ENCODE measurements around the gene MAP7D3.
"Not testable (repeated sequence)": the region's sequence is repeated elsewhere in the genome, so short reads cannot be mapped to it uniquely, and the experiment has no call there.

MAP7D3 gene

GRCh38 chrX:136251041-136251991 lies at the start of gene MAP7D3:
TSS of gene MAP7D3 (minus strand) at chrX:136251400. CDS start at chrX:136251358, 42 bp downstream.
- H3K4me3 Mint-ChIP-seq: peak within 1 kb of the TSS; percentile 84 to 93
- H3K27me3 Mint-ChIP-seq: no peaks in the 10 kb centered on the region
- no peaks in the 10 kb centered on the region for H3K36me3 Mint-ChIP-seq
- H3K4me1 Mint-ChIP-seq: peaks cover 2 to 10% of the 10 kb centered on the region in 2 donors
- no peaks in the 10 kb centered on the region for H3K9me3 Mint-ChIP-seq
- DNase-seq (peak; percentile 40), ATAC-seq (replicated peaks) (peak; percentile 91)
- H3K27ac Mint-ChIP-seq: peak within 1 kb of the TSS; percentile 59

DNA sequence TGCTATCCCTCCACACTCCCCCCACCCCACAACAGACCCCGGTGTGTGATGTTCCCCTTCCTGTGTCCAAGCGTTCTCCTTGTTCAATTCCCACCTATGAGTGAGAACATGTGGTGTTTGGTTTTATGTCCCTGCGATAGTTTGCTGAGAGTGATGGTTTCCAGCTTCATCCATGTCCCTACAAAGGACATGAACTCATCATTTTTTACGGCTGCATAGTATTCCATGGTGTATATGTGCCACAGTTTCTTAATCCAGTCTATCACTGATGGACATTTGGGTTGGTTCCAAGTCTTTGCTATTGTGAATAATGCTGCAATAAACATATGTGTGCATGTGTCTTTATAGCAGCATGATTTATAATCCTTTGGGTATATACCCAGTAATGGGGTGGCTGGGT lies 49.5 kb upstream of the MAP7D3 start, which contains the start of gene ADGRG4:
ADGRG4 (plus strand) TSS at position 243 of the 400 bp plus-strand sequence. CDS start 7,815 bp downstream, outside the sequence.
- ATAC-seq (replicated peaks); H3K4me3 Mint-ChIP-seq; H3K36me3 Mint-ChIP-seq; H3K27me3 Mint-ChIP-seq; H3K9me3 Mint-ChIP-seq; H3K4me1 Mint-ChIP-seq; H3K27ac Mint-ChIP-seq; DNase-seq: not testable (repeated sequence)

DNA sequence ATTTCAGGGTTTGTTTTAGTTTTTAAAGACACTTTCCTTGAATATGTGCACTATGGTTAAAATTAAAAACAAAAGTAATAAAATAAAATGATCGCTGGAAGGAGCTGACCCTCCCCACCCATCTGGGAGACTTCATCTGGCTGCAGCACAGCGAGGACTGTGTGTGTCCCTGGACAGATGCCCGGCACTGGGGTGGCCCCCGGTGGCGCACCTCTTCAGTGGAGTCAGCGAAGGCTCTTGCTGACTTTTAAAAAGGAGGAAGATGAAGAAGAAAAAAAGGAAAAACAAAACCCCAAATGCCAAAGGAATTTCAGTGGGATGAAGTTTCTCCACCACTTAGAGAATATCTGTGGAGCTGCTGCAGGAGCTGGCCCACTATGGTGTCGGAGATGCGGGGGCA lies 44.2 kb upstream of the MAP7D3 start:
- Mint-ChIP-seq H3K4me3 (no peak overlapping the region), H3K36me3 (no peaks in the 10 kb centered on the region), H3K27me3 (peaks cover 0 to 4% of the 10 kb centered on the region in 2 donors), H3K4me1 (no peaks in the 10 kb centered on the region), H3K9me3 (peaks cover 0 to 2% of the 10 kb centered on the region in 2 donors), H3K27ac (no peak overlapping the region)
- ATAC-seq (replicated peaks): no peak
- DNase-seq: no peak

DNA sequence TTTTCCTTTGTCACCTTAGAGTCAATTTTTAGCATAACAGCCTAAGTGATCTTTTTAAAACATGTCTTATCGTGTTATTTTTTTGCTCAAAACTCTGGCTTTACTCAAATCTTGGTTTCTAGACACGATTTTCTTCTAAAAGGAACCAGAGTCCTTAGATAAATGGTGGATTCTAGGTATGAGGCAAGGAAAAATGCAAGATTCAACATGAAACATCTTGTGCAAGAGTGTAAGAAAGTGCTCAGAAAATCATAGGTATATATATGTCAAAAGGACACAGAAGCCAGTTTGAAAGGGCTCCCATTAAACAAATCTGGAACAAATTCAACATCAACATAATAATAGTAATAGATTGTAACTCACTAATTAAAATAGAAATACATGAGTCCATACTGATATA lies 41.5 kb upstream of the MAP7D3 start:
- Mint-ChIP-seq H3K4me1 (no peaks in the 10 kb centered on the region), H3K9me3 (no peaks in the 10 kb centered on the region), H3K27ac (no peak overlapping the region), H3K27me3 (peaks cover 0 to 4% of the 10 kb centered on the region in 2 donors), H3K4me3 (no peak overlapping the region), H3K36me3 (no peaks in the 10 kb centered on the region)
- ATAC-seq (replicated peaks): no peak
- DNase-seq: no peak

DNA sequence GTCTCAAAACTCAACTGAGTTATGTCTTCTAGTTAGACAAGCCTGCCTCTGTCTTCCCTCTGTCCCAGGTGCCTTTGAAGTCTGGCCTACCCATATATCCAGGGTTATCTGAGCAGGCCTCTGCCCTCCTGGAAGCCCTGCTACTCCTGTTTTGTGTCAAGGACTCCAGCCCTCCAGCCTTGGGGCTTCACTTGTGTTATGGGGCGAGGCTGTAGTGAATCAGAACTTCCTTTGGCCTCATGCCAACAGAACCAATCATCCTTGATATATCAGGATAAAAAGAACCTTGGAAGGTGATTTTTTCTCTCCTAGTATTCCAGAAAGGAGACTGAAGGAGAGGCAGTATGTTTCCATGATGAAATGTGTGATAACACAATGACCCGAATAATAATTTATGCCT lies 40.6 kb upstream of the MAP7D3 start:
- Mint-ChIP-seq H3K4me3 (no peak overlapping the region), H3K9me3 (no peaks in the 10 kb centered on the region), H3K4me1 (no peaks in the 10 kb centered on the region), H3K27me3 (peaks cover 0 to 8% of the 10 kb centered on the region in 2 donors), H3K36me3 (no peaks in the 10 kb centered on the region), H3K27ac (no peak overlapping the region)
- DNase-seq (no peak), ATAC-seq (replicated peaks) (no peak)

DNA sequence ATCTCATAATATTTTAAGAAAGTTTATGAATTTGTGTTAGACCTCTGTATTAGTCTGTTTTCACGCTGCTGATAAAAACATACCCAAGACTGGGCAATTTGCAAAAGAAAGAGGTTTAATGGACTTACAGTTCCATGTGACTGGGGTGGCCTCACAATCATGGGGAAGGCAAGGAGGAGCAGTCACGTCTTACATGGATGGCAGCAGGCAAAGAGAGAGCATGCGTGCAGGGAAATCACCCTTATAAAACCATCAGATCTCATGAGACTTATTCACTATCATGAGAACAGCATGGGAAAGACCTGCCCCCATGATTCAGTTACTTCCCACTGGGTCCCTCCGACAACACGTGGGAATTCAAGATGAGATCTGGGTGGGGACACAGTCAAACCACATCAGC lies 35.2 kb upstream of the MAP7D3 start:
- not testable (repeated sequence) for H3K9me3 Mint-ChIP-seq; DNase-seq; H3K4me1 Mint-ChIP-seq; ATAC-seq (replicated peaks); H3K36me3 Mint-ChIP-seq; H3K27ac Mint-ChIP-seq; H3K4me3 Mint-ChIP-seq; H3K27me3 Mint-ChIP-seq

DNA sequence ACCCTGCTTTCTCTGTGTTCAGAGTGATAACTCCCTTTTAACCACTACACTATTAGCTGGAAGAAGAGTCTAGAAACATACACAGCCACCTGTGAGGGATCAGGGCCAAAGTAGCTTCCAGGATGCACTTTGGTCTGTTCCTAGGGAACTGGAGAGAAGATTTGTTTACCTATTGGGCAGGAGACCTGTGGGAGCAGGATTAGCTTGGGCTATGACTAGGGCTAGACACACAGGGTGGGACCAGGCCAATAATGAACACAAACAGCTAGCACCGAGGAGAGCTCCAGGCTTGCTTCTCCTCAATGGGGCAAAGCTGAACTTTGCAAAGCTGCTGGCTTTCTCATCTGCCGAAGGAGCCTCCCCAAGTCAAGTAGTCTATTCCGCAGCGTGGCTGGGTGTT lies 24.4 kb upstream of the MAP7D3 start:
- H3K4me3 Mint-ChIP-seq: no peak overlapping the region
- peaks cover 5% of the 10 kb centered on the region in 2 donors for H3K4me1 Mint-ChIP-seq
- ATAC-seq (replicated peaks) (no peak), DNase-seq (no peak)
- H3K36me3 Mint-ChIP-seq: no peaks in the 10 kb centered on the region
- no peaks in the 10 kb centered on the region for H3K9me3 Mint-ChIP-seq
- no peak overlapping the region for H3K27ac Mint-ChIP-seq
- peaks cover 0 to 4% of the 10 kb centered on the region in 2 donors for H3K27me3 Mint-ChIP-seq

DNA sequence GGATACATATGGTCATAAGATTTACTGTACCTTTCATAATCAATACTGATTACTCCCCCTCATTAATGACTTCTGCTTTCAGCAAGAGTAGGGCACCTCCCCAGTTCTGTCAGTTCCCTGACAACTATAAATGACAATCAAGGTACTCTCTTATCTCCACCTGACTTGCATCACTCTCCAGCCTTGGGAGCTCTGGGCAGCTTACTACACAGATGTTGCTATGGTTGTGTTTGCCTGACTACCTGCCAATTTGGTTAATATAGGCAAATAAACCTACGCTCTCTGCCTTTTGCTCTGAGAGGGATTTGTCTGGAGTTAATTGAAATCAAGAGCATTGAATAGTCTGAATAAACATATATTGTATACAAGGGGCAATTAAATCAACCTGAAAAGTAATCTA lies 22.8 kb upstream of the MAP7D3 start:
- Mint-ChIP-seq H3K36me3 (no peaks in the 10 kb centered on the region), H3K4me3 (no peak overlapping the region), H3K9me3 (no peaks in the 10 kb centered on the region), H3K27ac (no peak overlapping the region), H3K4me1 (peaks cover 5% of the 10 kb centered on the region in 2 donors), H3K27me3 (peaks cover 0 to 4% of the 10 kb centered on the region in 2 donors)
- DNase-seq (no peak), ATAC-seq (replicated peaks) (no peak)

DNA sequence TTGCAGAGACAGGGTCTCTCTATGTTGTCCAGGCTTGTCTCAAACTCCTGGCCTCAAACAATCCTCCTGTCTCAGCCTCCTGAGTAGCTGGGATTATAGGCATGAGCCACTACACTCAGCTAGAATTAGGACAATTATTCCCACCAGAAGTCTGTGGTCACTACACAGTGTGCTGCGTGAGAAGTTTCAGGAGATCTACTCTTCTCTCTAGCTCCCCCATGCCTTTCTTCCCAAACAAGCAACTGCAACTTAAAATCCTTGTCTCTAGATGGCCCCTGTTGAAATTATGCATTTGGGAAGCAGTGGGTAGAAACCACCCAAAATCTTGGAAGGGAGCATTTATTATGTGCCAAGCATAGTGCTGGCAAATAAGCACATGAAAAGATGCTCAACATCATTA lies 21.1 kb upstream of the MAP7D3 start:
- DNase-seq: no peak
- Mint-ChIP-seq H3K4me3 (no peak overlapping the region), H3K27ac (no peak overlapping the region)

GRCh38 chrX:136271300-136271699 lies 20.1 kb upstream of the MAP7D3 start:
- H3K27ac Mint-ChIP-seq: peak overlapping the region; percentile 14
- no peaks in the 10 kb centered on the region for H3K27me3 Mint-ChIP-seq
- peak in 1 of 2 donors; percentile 34 for ATAC-seq (replicated peaks)
- no peak for DNase-seq
- H3K4me3 Mint-ChIP-seq: no peak overlapping the region
- H3K36me3 Mint-ChIP-seq: no peaks in the 10 kb centered on the region
- H3K9me3 Mint-ChIP-seq: no peaks in the 10 kb centered on the region
- H3K4me1 Mint-ChIP-seq: peaks cover 5% of the 10 kb centered on the region in 2 donors

More for the DNA sequence above, 21.1 kb upstream of the MAP7D3 start:
- Mint-ChIP-seq H3K27me3 (no peaks in the 10 kb centered on the region), H3K36me3 (no peaks in the 10 kb centered on the region), H3K9me3 (no peaks in the 10 kb centered on the region), H3K4me1 (peaks cover 5% of the 10 kb centered on the region in 2 donors)
- no peak for ATAC-seq (replicated peaks)

DNA sequence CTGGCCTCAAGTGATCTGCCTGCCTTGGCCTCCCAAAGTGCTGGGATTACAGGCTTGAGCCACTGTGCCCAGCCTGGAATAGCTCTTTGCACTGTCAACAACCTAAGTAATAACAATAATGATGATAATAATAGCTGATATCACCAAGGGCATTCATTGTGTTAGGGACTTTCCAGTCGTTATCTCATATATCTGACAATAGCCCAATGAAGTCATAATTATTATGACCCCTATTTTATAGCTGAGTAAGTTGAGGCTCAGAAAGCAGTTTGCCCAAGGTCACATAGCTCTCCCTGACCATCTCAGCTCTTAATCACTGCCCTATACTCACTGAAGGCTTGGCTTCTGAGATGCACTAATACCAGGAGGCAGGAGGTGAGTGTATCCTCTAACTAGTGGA lies 18.7 kb upstream of the MAP7D3 start:
- DNase-seq: no peak
- Mint-ChIP-seq H3K4me1 (peaks cover 5% of the 10 kb centered on the region in 2 donors), H3K4me3 (no peak overlapping the region), H3K9me3 (no peaks in the 10 kb centered on the region), H3K27me3 (no peaks in the 10 kb centered on the region), H3K27ac (no peak overlapping the region), H3K36me3 (no peaks in the 10 kb centered on the region)
- ATAC-seq (replicated peaks): no peak

DNA sequence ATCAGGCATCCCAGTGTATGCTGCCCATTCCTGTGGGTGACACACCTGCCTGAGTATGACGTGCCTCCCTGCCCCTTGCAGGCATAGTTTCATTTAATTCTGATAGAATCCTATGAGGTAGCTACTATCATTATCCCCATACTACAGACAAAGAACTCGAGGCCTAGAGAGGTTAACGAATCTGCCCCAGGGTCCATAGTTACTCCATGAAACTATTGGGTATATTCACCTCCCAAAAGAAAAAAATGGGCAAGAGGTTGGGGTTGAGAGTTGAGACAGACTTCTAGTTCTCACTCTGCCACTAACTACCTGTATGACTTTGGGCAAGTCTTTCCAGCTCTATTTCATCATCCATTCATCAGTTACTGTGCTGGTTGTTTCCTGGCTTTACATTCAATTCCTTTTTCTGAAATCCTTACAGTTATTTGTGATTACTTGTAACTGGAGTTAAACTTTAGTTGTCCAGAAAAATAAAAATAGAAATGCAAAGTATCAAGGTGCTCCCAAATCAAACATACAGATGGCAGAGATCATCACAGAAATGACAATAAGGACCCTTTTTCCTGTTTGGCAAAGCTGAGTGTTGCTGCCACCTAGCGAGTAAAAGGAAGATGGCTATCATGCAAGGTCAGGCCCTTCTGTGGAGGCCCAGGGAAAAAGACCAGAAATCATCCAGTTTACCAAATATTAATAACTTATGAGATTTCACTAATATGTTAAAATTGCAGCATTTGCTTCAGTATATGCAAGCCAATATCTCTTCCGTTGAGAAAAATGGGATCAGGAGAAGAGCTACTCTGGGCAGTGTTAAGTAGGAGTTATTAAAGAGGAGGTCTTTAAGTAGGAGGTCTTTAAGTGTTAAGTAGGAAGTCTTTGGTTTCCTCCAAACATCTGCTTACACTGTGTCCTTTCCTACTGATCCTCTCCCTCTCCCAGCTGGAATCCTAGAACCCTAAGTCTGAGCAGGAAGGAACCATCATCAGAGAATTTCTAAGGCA lies 17.1 kb upstream of the MAP7D3 start:
- Mint-ChIP-seq H3K4me1 (peaks cover 4 to 5% of the 10 kb centered on the region in 2 donors), H3K4me3 (no peak overlapping the region), H3K27me3 (no peaks in the 10 kb centered on the region), H3K27ac (no peak overlapping the region), H3K9me3 (no peaks in the 10 kb centered on the region), H3K36me3 (no peaks in the 10 kb centered on the region)
- DNase-seq: peak; percentile 13
- ATAC-seq (replicated peaks): peak in 1 of 2 donors; percentile 72

- peaks cover 3 to 5% of the 10 kb centered on the region in 2 donors for H3K4me1 Mint-ChIP-seq
- DNase-seq (no peak), ATAC-seq (replicated peaks) (no peak)
- no peaks in the 10 kb centered on the region for H3K27me3 Mint-ChIP-seq
- H3K4me3 Mint-ChIP-seq: no peak overlapping the region
- no peaks in the 10 kb centered on the region for H3K9me3 Mint-ChIP-seq
- H3K36me3 Mint-ChIP-seq: no peaks in the 10 kb centered on the region
- H3K27ac Mint-ChIP-seq: no peak overlapping the region
Observed at GRCh38 chrX:136266828-136267227, 15.6 kb upstream of the MAP7D3 start.

DNA sequence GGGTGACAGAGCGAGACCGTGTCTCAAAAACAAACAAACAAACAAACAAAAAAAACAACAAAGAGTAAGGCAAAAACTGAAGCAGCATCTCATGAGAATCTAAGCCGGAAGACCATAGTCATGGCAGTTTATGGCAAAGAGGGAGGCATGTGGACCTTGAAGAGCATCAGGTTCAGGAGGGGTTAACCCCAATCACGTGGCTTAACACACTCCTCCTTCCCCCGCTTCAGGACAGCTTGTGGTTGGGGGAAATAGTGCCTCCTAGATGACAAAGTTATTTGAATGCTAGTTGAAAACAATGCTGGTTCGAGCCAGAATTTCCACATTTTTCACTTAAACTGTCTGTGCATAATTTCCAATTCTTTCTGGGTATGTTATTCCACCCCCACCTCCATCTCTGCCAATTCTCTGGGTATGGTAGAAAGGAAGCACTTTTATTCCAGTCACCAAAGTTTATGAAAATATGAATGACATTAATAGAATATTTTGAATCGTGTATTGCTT lies 11.7 kb upstream of the MAP7D3 start:
- peaks cover 0 to 3% of the 10 kb centered on the region in 2 donors for H3K4me1 Mint-ChIP-seq
- ATAC-seq (replicated peaks): no peak
- H3K36me3 Mint-ChIP-seq: no peaks in the 10 kb centered on the region
- H3K27ac Mint-ChIP-seq: no peak overlapping the region
- no peaks in the 10 kb centered on the region for H3K27me3 Mint-ChIP-seq
- H3K4me3 Mint-ChIP-seq: no peak overlapping the region
- no peaks in the 10 kb centered on the region for H3K9me3 Mint-ChIP-seq
- DNase-seq: no peak
